GM13977 (cell line): Measurements from ENCODE around the gene ETV7.

ENCODE experiments used
- DNase-seq: peaks from one replicate; pipeline ENCODE4 v3.0.0; 2012; ENCODE audit warnings: low spot score
- in situ Hi-C: fragments of 300-500 bp; cut with MboI; formaldehyde crosslinking; loops from one replicate; pipeline ENCODE4 v1.12.0; 2022; ENCODE audit warnings: low sequenced_read_pairs, low pct_unique_long_range_greater_than_20kb, mixed read lengths, inconsistent platforms; ENCODE audit not compliant: unreplicated experiment
- TF ChIP-seq, protein P1 (sequence below): IDR thresholded peaks from 2 replicates; pipeline ENCODE4 v1.5.1; 2012; ENCODE audit warnings: mild to moderate bottlenecking, control low read depth; ENCODE audit not compliant: insufficient read depth; ENCODE audit errors: extremely low read depth, missing control alignments

Gene ETV7

DNA sequence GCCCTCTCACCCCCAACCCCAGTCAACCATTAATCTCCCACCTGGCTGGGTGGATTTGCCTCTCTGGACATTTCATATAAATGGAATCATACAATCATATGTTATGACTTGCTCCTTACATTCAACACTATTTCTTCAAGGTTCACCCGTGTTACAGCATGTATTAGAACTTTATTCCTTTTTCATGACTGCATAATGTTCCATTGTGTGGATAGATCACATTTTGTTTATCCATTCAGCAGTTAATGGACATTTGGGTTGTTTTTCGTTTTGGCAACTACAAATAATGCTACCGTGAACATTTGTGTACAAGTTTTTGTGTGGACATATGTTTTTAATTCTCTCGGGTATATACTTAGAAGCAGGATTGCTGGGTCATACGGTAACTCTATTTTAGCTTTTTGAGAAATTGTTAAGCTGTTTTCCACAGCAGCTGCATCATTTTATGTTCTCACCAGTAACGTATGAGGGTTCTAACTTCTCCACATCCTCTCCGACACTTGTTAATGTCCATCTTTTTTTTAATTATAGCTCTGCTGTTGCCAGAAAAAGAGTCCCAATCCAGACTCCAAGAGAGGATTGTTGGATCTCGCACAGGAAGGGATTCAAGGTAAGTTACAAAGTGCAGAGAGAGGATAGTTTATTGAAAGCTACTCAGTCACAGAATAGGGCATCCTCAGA, 34.9 kb downstream of the ETV7 start:
- in situ Hi-C loops = loop anchor here (10.0 kb wide), 1 partner anchor 58 kb away; no protein-coding TSS in a partner anchor
- no peak for DNase-seq
- TF ChIP-seq, protein P1, sequence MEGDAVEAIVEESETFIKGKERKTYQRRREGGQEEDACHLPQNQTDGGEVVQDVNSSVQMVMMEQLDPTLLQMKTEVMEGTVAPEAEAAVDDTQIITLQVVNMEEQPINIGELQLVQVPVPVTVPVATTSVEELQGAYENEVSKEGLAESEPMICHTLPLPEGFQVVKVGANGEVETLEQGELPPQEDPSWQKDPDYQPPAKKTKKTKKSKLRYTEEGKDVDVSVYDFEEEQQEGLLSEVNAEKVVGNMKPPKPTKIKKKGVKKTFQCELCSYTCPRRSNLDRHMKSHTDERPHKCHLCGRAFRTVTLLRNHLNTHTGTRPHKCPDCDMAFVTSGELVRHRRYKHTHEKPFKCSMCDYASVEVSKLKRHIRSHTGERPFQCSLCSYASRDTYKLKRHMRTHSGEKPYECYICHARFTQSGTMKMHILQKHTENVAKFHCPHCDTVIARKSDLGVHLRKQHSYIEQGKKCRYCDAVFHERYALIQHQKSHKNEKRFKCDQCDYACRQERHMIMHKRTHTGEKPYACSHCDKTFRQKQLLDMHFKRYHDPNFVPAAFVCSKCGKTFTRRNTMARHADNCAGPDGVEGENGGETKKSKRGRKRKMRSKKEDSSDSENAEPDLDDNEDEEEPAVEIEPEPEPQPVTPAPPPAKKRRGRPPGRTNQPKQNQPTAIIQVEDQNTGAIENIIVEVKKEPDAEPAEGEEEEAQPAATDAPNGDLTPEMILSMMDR = no peak

DNA sequence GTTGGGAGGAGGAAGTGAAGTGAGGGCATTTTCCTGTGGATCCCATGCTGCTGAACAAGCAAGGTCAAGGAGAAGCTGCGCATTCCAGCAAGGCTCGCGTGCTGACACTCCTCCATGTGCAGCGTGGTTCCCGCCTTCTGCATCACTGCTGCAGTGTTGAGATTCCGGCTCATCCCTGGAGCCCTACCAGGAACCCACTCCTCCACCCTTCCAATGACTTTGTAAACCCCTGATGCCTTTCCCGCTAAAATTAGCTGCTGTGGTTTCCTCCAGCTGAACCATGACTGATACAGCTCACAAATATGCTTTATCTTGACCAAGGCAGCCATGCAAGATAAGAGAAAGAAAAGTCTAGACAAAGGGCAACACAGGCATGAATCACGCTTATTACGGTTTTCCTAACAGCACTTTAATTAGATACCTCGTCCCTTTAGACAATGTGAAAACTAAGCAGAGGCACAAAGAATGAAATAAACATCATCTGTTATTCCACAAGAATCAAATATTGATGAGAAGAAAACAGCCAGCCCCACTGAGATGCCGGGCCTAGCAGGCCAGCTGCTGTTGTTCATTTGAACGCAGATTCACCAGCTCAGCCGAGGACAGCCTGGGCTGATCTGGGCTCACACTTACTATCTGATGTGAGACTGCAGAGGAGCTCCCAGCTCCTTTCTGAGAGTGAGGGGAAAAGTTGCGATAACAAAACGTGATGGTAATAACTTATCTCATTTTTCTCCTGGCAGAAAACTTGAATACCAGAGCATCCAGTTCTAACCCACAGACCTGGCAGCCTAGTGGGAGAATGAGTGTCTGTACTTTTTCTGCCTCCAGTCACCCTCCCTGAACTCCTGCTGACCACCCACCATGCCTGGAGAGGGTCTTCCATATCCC, 36.5 kb downstream of the ETV7 start:
- TF ChIP-seq, protein P1 = no peak
- DNase-seq = no peak
- in situ Hi-C loops = loop anchor here (10.0 kb wide), 1 partner anchor 56 kb away; no protein-coding TSS in a partner anchor

DNA sequence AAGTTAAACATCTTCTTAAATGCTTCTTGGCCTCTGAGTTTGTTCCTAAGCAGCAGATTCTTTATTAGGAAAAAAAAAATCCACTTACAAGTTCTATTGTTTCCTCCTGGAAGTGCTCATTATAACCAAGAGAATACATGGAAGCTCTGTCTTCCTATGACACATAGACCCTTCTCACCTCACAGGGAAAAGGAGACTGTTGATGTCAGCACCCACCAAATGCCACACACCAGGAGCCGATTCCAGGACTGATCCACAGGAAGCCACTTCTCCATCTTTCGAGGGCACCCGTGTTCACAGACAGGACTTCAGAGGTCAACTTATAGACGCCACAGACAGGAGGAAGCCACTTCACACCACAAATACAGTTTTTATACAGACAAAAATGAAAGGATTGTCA, 37.4 kb downstream of the ETV7 start:
- no peak for DNase-seq
- in situ Hi-C loops = loop anchor here (10.0 kb wide), 1 partner anchor 55 kb away; no protein-coding TSS in a partner anchor
- TF ChIP-seq, protein P1 = no peak

DNA sequence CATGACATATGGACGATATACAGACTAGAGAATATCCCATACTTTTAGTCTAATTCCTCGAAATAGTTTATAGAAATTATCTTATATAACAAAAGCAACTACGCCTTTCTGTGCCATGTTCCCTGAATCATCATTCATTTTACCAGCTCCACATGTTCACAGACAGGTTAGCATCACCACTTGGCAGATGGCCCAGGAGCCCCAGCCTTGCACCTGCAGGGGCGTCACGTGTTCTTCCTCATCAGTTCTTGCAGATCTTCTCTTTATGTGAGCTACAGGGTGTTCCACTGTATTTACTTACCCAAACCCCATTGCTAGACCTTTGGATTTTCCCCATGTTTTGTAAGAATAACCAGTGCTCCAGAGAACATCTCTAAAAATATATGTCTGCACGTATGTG, 38.2 kb downstream of the ETV7 start:
- in situ Hi-C loops = loop anchor here (10.0 kb wide), 1 partner anchor 224 kb away; no protein-coding TSS in a partner anchor
- DNase-seq = no peak
- TF ChIP-seq, protein P1 = no peak

DNA sequence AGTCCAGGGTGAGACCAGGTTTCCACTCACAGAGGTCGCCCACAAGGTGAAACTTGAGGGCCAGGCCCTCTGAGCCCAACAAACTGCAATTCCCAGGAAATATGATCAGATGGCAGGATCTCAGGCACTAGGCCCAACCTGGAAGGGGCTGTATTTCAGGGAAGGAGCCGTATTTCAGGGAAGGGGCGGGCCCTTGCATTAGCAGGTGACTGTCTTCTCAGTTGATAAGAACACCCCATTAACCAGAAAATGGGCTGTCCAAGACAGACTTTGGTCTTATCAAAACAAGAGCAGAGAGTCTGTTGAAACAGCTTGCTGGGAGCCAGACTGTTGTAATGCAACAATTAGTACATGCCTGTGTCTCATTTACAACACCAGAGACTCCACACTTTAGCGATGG, 39.8 kb downstream of the ETV7 start:
- no peak for DNase-seq
- in situ Hi-C loops = loop anchor here (10.0 kb wide), 1 partner anchor 223 kb away; no protein-coding TSS in a partner anchor
- TF ChIP-seq, protein P1 = no peak

DNA sequence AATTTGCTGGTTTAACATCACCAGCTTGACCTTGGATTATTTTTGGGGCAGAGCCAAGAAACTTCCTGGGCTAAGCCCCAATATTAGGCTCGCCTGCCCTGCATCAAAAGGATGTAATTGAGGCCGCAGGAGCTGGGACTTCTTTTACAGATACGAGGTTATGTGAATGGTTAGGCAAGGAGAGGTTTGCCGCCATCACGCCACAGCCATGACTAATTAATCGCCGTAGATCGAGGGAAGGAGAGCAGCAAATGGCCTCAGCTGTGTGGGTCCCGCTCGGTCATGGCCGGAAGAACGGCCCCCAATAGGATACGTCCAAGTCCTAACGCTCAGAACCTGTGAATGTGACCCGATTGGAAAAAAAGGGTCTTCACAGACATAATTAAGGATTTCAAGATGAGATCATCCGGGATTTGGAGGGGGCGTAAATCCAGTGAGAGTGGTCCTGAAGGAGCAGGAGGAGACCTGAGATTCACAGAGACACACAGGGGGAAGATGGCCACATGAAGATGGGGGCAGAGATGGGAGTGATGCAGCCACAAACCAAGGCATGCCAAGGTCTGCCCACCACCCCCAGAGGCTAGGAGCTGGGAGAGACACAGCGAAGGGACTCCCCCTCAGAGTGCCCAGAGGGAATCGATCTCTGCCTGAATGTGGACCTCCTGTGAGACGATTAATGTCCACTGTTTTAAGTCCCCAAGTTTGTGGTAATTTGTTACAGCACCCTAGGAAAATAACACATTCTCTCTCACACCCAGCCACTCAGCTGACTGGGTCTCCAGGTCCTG, 40.8 kb downstream of the ETV7 start:
- TF ChIP-seq, protein P1 = no peak
- no peak for DNase-seq
- in situ Hi-C loops = loop anchor here (10.0 kb wide), 1 partner anchor 222 kb away; no protein-coding TSS in a partner anchor
